ENCODE results near the gene CA10. TPM values are rescaled to one million over a fixed set of nuclear protein-coding genes. Genes with fewer than 3 reads are reported as not detected.

The CA10 gene
- total and polyA plus RNA-seq, 2 of the 4 experiments (the other 2 are of a cell fraction), result not detected

- ATAC-seq (ENCODE audit: low read depth), result no peak
- in situ Hi-C loops (cut with MboI; ENCODE audit: low sequenced_read_pairs), result no loop called here
- Histone ChIP-seq H3K9ac (ENCODE audit: low read depth, low read length) (no peak overlapping the region), H2AK9ac (replicated peaks; ENCODE audit: low read depth, low read length, poor library complexity) (no peak overlapping the region), H4K91ac (ENCODE audit: insufficient read depth, low read depth, low read length) (no peak overlapping the region), H3K23ac (ENCODE audit: low read depth, low read length) (no peak overlapping the region), H3K14ac (replicated peaks; ENCODE audit: low read depth, low read length) (no peak overlapping the region), H3K4me2 (ENCODE audit: low read depth, low read length) (no peak overlapping the region), H2BK120ac (ENCODE audit: low read depth, low read length) (no peak overlapping the region), H3K4me1 (ENCODE audit: control insufficient read depth, insufficient read depth, low read length) (no peaks in the 10 kb centered on the region), H2AFZ (replicated peaks; ENCODE audit: low read length, poor library complexity) (no peak overlapping the region), H3K9me1 (ENCODE audit: insufficient read depth, low read length) (no peaks in the 10 kb centered on the region), H3K18ac (ENCODE audit: low read depth, low read length) (no peak overlapping the region), H4K8ac (ENCODE audit: low read depth in 2 of 2, low read length in 2 of 2) (no peak overlapping the region), H2BK15ac (ENCODE audit: low read depth, low read length) (no peak overlapping the region), H2BK20ac (ENCODE audit: low read depth, low read length) (no peak overlapping the region), H3K27me3 (ENCODE audit: control insufficient read depth, insufficient read depth, low read length) (no peaks in the 10 kb centered on the region), H3K4ac (ENCODE audit: low read depth, low read length) (no peak overlapping the region), H3K36me3 (ENCODE audit: control insufficient read depth, insufficient read depth, low read length) (no peaks in the 10 kb centered on the region), H3K27ac (ENCODE audit: insufficient read depth, low read length) (no peak overlapping the region), H2BK5ac (ENCODE audit: low read depth, low read length, poor library complexity, severe bottlenecking) (no peak overlapping the region), H4K20me1 (ENCODE audit: insufficient read depth, low read length) (no peaks in the 10 kb centered on the region), H3K56ac (ENCODE audit: extremely low read depth, insufficient read depth, low read length) (no peak overlapping the region), H3K79me1 (ENCODE audit: low read depth in 1 of 2, low read length in 2 of 2) (no peaks in the 10 kb centered on the region), H3K4me3 (ENCODE audit: insufficient read depth, low read depth, low read length) (no peak overlapping the region), H2AK5ac (ENCODE audit: low read depth, low read length) (no peak overlapping the region), H3K9me3 (ENCODE audit: control insufficient read depth, insufficient read depth, low read length) (peaks cover 5% of the 10 kb centered on the region; the same call in 1 of the 2 replicates), H4K5ac (ENCODE audit: low read depth, low read length) (no peak overlapping the region)
- intact Hi-C loops (cut with micrococcal nuclease), result no loop called here
- no TSS peak for BruUV-seq (replicated peaks)
- no CpG with 5 or more reads among the region's 4 CpGs for whole genome bisulfite sequencing, 2 experiments (ENCODE audit: extremely low coverage in 2 of 2, insufficient read length in 1 of 2)
- CTCF ChIA-PET, result no interaction called here
- dilution Hi-C loops (cut with HindIII; ENCODE audit: low sequenced_read_pairs, unreplicated experiment), result no loop called here
- no peak for TF ChIP-seq CEBPB (IDR thresholded peaks at IDR 0.05; ENCODE audit: low read depth, low read length)
- DNase-seq, result no peak
- POLR2A ChIA-PET (ENCODE audit: unreplicated experiment), result no interaction called here
Measured at GRCh38 chr17:51597345-51597744, 561.2 kb downstream of the CA10 start.
